GM21528 (cell line): ENCODE data around the gene DDO.
"Not testable (repeated sequence)": the region's sequence is repeated elsewhere in the genome, so short reads cannot be mapped to it uniquely, and the experiment has no call there.

Experiments used
- ATAC-seq: cut with Tn5 transposase; IDR thresholded peaks from one replicate; pipeline ENCODE4 v1.9.1; 2021; ENCODE audit warnings: mild to moderate bottlenecking, moderate library complexity; ENCODE audit not compliant: unreplicated experiment, low FRiP score

Gene DDO

DNA sequence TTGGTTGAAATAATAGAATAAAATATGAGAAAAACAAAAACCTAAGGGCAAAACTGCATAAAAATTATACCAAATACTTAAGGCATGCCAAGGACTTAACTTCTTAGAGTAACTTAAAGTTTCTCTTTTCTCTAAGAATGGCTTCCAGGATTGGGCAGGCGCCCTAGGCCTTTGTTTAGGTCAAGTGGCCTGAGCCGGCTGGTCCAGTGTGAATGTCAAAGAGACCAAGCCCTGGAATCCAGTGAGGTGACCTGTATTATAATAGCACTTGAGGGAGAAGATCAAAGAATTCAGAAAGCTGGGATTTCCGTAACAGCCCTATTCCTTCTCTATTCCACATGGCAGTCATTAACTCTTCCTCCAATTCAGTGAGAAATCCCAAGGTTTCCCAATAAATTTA, 63.8 kb downstream of the DDO start:
- no peak for ATAC-seq

DNA sequence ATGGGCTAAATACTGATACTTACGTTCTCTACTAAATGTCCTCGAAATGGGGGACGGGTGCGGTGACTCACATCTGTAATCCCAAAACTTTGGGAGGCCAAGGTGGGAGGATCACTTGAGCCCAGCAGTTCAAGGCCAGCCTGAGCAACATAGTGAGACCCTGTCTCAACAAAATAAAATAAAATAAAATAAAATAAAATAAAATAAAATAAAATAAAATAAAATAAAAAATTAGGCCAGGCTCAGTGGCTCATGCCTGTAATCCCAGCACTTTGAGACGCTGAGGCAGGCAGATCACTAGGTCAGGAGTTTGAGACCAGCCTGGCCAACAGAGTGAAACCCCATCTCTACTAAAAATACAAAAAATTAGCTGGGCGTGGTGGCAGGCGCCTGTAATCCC, 64.8 kb downstream of the DDO start:
- not testable (repeated sequence) for ATAC-seq

DNA sequence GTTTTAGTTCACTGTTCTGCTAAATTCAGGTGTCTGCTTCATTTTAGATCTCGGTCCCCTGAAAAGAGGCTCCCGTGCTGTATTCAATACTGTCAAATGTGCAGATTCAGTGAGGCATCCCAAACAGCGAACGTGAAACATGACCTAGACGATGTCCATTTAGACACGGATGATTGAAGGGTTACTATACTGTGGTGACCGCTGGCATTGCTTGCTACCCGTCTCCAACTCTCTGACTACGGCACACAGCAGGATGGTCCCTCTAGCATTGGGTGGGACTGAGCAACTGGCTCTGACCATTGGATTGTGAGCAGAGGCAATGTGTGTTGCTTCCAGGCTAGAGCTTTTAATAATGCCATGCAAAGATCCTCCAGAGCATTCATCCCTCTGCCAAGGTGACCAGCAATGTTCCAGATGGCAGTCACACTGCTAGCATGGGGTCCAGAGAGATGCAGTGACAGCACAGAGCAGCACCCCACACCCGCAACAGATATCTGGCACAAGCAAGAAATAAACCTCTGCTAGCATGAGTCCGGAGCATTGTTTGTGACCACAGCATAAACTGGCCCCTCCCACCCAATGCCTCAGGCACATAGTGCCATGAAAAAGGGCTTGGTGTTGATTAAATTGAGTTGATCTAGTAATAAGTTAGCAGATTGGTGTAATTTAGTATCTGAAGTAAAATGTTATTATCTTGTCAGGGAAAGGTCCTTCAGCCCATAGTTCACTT, 66.2 kb downstream of the DDO start:
- ATAC-seq: no peak

DNA sequence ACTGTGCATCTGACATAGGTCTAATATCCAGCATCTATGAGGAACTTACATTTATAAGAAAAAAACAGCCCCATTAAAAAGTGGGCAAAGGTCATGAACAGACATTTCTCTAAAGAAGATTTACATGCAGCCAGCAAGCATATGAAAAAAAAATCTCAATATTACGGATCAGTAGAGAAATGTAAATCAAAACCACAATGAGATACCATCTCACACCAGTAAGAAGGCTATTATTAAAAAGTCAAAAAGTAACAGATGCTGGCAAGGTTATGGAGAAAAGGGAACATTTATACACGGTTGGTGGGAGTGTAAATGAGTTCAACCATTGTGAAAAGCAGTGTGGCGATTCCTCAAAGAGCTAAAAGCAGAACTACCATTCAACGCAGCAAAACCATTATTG, 70.3 kb downstream of the DDO start:
- ATAC-seq: no peak

DNA sequence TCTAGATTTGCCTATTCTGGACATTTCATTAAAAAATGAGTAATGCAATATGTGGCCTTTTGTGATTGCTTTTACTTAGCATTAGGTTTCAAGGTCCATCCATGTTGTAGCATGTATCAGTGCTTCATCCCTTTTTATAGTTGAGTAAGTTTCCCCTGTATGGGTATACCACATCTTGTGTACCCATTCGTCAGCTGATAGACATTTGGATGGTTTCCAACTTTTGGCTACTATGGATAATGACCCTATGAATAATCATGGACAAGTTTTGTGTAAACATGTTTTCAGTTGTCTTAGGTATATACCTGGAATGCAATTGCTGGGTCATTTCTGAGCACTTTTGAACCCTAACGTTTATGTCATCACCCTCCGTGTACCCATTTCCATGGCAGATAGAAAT, 72.6 kb downstream of the DDO start:
- no peak for ATAC-seq
